Right forelimb (tissue), 1 donor: Measurements from ENCODE around the gene ZEB1.
"Not testable (repeated sequence)": the region's sequence is repeated elsewhere in the genome, so short reads cannot be mapped to it uniquely, and the experiment has no call there.

Experiments
- DNase-seq: peaks from one replicate; pipeline ENCODE4 v3.0.0-alpha.2; 2018

The ZEB1 gene

DNA sequence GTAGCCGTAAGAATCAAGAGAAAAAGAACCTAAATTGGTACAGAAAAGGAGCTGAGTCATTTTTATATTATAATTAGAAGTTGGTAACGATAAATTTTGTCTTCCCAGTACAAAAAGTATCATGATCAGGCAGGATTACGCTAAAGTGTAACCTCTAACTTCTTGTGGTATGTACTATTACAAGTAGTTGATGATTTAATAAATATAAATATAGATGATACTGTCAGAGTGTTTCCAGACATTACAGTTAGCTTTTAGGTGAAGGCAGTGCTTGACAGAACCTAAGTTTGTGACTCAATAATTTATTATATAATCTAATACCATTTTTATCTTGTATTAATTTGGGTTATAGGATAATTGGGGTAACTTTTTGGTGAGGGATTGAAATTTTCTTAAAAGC lies 53.4 kb downstream of the ZEB1 start:
- no peak for DNase-seq

DNA sequence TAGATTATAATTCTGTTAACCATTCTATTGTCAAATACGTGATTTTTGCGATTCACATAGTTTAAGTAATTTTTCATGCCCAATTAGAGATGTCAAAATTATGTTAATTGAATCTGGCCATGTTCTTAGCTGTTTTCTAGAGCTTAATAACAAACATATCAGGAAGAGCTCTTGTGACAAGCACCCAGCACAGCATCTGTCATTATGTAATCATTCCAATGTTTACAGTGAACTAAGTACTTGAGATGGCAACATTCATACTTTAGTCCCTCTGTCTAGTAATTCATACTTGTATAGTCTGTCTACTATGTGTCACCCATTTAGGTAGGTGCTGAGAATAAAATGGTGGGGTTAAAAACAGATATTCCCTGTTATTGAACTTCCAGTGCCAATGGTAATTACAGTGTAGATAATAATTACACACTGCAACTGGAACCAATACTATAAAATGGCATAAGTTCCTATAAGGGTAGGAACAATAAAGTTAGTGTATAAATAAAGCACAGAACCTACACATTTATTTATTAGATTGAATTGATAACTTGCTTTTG lies 55.2 kb downstream of the ZEB1 start:
- DNase-seq, result no peak

DNA sequence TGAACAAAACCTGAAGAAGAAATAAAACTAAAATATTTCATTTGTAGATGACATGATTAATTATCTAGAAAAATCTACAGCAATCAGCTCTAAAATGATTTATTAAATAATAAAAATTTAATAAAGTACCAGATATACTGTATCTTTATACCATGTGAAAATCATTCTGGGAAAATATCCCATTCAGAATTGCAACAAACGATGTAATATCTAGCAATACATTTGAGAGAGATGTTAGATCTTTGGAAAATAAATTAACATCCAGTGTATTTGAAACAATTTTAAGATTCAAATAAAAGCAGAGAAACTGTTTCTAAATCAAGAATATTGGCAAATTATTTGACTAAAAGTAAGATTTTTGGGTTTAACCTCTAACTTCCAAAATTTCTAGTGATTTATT lies 62.2 kb downstream of the ZEB1 start:
- no peak for DNase-seq

DNA sequence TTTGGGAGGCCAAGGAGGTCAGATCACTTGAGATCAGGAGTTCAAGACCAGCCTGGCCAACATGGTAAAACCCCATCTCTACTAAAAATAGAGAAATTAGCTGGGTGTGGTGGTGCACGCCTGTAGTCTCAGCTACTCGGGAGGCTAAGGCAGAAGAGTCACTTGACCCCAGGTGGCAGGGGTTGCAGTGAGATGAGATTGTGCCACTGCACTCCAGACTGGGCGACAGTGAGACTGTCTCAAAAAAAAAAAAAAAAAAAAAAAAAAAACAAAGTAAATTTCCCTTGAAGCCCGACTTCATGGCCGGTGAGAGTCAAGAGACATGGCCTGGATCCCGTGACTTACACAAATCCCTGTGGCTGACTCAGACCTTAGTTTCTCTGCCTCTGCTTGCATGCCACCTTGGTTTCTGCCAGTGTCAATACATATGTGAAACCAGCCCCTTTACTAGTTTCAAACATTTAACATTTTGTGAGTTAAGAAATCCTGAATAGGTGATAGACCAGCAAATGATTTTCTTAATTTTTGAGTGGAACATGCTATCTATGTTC lies 62.8 kb downstream of the ZEB1 start:
- DNase-seq, result no peak

DNA sequence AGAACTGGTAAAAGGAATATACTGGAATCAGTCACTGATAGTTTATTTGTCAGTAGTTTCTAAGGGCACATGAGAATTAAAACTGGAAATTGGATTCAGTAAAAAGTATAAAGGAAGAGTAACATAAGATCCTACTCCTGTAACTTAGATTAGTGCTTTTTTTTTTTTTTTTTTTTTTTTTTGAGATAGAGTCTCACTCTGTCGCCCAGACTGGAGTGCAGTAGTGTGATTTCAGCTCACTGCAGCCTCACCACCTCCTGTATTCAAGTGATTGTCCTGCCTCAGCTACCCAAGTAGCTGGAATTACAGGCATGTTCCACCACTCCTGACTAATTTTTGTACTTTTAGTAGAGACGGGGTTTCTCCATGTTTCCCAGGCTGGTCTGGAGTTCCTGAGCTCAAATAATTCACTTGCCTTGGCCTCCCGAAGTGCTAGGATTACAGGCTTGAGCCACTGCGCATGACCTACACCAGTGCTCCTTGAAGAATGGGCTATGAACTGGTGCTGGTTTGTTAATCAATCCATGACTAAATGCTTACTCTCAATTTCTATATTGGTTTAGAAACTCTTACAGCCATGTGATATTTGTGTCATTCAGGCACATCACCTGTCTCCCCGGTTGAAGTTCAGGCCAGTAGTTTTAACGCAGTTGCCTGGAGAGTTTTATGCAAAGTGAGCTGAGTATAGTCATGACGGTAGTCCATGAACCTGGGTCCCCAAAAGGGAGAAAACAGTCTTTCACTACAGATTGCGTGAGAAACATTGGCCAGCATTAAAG lies 65.0 kb downstream of the ZEB1 start:
- no peak for DNase-seq

DNA sequence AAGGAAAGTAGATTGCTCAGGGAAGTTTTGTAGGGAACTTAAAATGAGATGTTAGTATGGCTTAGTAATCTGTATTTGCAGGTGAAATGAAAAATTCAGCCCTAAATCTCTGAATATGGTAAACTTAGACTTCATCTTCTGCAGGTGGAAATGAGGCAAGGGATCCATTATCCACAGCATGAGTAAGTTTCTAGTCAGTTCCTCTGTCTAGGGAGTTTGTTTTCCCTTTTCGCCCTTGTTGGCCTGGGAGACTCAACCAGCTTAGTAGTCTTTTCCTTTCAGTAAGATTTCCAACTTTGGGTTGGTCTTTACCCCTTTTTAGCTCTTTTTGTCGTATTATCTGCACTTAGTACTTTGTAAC lies 65.6 kb downstream of the ZEB1 start:
- no peak for DNase-seq

DNA sequence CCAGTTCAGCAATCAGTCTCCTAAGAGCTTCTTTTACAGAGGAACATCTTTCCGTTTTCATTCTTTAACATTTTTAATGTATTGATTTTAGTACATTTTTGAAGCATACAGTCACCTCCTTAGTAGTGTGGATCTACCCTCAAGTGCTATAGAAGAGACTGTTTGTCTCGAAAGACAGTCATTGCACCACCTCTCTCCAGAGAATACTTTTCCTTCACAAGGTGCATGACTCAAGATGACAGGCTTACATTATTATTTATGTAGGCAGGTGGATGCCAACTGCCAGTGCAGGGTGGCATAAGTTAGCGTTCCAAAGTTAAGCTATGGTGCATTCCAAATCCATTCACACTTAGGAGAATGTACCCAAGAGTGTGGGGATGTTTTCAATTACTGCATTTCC lies 71.8 kb downstream of the ZEB1 start:
- DNase-seq, result no peak

DNA sequence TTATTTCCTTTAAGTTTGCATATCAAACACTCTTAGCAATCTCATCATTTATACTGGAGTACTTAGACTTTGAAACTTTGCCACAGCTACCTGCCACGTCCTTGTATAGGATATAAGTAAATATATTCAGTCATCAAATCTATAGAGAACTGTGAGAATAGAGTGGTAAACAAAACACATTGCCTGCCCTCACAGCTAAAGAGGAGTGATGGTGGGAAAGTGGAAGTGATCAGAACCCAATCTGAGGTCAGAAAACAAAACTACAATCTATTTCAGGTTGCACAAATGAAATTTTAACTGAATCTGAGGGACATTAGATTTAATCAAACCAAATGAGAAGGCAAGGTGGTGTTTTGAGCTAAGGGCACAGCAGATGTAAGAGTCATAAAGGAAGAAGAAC lies 74.8 kb downstream of the ZEB1 start:
- no peak for DNase-seq

DNA sequence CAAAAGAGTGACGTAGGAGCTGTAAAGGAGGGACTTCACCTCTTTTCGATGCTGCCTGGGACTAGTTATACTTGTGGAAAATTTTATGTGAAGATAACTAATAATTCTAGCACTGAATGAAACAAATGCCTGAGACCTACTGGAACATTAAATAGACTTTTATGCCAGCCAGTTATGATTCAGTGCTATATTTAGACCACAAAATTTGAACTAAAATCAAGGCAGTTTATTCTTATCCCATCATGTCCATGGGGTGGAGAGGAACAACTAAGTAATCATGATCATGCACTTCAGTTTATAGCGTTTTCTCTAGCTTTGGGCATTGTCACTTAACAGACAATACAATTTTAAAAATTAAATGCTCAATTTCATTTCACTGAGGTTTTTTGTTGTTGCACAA lies 76.7 kb downstream of the ZEB1 start:
- no peak for DNase-seq

DNA sequence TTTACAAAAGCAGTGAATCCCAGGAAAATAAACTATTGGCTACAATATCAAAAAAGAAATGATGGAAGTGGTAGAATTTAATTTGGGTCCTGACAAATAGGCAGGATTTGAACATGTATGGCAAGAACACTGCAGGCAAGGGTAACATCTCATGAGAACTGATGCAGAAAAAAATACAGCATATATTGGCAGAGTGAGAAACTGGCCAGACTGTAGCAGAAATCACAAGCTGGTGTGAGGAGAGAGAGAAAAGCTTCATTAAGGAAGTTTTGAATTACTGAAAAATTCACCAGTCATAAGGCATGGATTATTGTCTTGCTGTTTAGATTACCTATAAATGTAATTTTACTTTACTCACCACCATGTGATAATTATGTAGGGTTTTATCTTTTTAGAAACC lies 77.4 kb downstream of the ZEB1 start:
- DNase-seq, result no peak

DNA sequence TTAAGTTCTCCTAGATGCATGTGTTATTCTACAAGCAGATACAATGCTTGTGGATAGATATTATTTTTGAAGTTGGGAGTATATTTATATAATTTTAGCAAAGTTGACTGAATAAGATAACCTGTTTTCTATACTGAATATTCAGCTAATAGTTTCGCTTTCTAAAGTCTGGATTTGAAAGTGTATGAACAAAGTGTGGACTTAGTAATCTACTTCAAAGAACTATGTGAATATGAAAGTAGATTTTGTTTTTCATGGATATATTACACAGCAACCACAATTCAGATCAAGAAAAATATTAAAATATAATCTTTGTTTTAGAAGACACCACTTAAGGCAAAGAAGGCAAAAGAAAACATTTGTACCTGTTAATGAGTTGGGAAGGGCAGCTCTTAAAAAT lies 78.8 kb downstream of the ZEB1 start:
- no peak for DNase-seq

DNA sequence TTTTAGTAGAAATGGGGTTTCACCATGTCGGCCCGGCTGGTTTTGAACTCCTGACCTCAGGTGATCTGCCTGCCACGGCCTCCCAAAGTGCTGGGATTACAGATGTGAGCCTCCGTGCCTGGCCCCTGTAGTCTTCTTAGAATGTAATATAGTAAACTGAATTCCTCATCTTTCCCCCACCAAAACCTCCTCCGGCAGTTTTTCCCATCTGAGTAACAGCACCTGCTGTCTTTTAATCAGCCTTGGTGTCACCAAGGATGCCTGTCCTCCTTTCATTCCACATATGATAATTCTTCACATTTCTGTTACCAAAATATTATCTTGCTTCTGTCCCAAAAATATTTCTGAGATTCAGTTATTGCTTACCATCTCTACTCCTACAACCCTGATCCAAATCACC lies 80.2 kb downstream of the ZEB1 start:
- no peak for DNase-seq

DNA sequence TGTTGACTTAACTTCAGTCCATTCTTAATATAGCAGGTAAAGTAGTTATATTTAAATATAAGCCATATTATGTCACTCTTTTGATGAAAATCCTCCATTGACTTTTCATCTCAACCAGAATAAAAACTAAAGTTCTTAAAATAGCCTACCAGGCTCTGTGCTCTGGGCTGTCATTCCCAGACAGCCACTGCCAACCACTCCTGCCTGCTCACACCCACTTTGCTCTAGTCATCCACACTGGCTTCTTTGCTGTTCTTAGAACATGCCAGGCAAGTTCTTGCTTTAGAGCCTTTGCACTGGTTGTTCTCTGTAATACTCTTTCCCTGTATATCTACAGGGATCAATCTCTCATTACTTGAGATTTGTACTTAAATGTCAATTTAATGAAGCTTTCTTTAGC lies 80.6 kb downstream of the ZEB1 start:
- DNase-seq, result no peak

DNA sequence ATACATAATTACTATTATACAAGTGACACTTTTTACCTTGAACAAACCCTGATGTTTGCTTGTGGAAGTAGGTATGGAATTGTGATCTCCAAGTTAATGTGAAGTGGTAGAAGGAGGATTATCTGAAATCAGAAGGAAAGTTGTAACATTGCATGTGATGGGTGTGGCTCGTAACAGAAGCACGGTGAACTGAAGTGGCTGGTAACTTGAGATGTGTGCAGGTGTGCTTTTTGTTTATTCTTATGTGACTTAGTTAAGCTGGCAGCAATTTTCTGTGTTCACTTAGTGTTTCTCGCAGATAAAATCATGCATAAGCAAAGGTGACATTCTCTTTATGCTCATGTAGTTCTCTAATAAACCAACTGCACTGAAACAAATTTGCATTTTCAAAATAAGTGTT lies 82.3 kb downstream of the ZEB1 start:
- no peak for DNase-seq

DNA sequence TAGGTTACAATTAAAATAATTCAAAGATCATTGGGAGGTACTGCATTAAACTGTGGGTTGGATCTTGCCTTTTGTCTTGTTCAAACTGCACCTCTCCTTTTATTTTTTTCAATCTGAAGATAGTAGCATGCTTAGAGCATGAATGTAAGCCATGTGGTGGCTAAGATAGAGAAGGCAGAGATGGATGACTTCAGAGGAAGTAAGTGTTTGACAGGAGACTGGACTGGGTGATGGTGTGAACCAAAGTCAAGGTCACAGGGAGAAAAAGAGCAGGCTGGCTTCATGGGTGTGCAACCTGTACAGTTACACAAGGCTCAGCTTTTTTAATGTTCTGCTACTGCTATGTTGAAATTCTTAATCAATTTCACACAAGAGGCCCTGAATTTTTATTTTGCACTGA lies 85.6 kb downstream of the ZEB1 start:
- DNase-seq, result no peak

DNA sequence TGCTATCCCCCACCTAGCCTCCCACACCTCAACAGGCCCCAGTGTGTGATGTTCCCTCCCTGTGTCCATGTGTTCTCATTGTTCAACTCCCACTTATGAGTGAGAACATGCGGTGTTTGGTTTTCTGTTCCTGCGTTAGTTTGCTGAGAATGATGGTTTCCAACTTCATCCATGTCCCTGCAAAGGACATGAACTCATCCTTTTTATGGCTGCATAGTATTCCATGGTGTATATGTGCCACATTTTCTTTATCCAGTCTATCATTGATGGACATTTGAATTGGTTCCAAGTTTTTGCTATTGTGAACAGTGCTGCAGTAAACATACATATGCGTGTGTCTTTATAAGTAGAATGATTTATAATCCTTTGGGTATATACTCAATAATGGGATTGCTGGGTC lies 86.8 kb downstream of the ZEB1 start:
- DNase-seq, result not testable (repeated sequence)

DNA sequence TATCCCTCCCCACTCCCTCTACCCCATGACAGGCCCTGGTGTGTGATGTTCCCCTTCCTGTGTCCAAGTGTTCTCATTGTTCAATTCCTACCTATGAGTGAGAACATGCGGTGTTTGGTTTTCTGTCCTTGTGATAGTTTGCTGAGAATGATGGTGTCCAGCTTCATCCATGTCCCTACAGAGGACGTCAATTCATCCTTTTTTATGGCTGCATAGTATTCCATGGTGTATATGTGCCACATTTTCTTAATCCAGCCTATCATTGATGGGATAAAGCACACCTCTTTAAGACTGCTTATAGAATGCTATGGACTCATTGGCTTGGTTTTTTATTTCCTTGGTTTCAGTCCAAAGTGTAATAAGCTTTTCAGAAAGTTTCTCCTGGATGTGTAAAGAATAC lies 93.4 kb downstream of the ZEB1 start:
- DNase-seq, result not testable (repeated sequence)

DNA sequence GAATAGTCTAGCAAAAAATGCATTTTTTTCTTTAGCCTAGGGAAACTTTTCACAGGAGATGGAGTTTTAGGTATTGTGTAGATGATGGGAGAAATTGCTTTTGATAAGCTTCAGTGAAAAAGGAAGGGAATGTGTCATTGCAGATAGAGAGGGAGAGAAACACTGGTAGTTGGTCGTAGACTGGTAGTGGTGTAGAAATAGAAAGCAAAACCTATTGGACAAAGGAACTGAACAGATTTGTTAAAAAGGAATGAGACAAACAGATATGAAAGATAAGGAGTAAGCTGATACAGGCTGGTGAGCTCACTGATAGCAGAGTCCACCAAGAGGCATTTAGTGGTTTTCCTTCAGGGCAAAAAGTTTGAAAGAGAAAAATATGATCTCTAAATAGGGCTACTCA lies 94.3 kb downstream of the ZEB1 start:
- no peak for DNase-seq

DNA sequence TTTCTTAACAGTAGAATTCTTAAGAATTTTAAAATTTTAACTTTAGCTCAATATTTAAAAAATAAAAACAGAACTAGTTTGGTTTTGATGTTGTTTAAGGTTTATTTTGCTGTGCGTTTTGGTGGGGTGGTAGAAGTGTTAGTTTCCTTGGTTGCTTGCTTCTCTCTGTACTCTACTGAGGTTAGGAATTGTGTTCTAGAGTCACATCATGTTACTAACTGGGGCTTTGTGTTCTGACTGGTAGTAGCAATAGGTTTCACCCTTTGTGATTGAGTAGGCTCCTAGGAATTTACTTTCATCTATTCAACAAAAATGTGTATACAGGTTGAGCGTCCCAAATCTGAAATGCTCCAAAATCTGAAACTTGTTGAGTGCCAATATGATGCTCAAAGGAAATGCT lies 99.5 kb downstream of the ZEB1 start:
- no peak for DNase-seq

DNA sequence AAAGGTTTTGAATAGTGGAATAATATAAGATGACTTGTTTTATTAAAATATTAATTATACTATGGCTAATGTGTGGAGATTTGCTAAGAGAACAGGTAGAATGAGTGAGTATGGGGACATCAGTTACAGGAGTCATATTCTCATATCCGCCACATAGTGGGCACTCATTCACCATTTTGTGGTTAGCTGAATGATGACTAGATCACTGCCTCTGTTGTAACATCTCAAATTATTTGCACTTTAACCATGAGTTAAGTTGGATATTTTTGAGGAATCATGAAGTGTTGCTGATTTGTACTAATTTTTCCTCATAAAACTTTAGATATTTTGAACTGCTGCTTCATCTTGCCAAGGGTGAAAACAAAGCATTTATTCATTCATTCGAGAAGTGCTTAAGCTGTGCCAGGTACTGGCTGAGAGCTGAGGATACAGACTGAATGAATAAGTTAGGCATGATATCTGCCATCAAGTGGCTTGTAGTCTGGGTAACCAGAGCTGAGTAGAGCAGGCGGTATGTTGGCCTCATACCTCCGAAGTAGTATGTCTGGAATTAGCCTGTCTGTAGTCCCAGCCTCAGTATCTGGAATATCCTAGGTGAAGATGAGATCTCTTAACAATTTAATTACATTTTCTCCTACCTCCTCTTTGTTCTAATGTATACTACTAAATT lies 100.5 kb downstream of the ZEB1 start:
- no peak for DNase-seq

DNA sequence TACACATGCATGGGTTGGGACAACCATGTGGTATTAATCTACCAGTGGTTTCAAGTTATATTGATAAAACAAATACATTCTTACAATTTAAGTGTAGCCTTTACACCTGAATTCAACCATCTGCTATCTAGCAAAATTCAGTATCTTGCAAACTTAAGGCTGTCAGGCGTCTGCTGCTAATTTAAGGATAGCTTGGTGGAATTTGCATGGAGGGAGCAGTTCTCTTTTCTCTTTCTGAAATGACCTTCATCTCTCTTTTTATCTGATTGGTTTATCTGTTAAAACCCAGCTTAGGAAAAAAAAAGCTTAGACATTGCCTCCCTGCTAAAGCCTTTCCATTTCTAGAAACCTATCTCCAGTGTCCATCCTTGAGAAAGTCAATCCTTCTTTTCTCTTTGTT lies 102.3 kb downstream of the ZEB1 start:
- DNase-seq, result no peak

DNA sequence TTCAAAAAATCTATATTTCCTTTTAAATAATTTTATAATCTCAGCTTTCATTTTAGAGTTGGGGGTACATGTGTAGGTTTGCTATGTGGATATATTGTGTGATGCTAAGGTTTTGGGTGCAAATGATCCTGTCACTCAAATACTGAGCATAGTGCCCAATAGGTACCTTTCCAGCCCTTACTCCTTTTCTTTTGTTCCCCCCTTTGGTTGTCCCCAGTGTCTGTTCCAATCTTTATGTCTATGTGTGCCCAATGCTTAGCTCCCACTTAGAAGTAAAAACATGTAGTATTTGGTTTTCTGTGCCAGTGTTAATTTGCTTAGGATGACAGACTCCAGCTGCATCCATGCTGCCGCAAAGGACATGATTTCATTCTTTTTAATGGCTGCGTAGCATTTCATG lies 103.6 kb downstream of the ZEB1 start:
- no peak for DNase-seq

DNA sequence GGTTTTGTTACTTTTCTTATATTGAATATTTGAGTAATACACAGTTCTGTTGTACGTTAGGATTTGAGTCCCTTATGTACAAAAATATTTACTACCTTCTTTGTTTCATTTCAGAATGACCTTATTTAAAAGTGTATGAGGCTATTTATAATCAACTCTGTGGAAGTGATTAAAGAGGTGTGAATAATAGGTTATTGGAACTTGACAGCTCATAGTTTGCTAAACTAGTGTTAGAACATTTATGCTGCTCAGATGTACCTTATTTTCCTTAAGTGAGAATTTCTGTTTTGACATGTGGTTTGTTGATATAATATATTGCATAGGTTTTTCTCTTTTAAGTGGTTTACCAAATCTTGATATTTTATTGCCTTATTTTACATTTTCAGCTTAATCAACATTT lies 105.5 kb downstream of the ZEB1 start:
- DNase-seq, result no peak

DNA sequence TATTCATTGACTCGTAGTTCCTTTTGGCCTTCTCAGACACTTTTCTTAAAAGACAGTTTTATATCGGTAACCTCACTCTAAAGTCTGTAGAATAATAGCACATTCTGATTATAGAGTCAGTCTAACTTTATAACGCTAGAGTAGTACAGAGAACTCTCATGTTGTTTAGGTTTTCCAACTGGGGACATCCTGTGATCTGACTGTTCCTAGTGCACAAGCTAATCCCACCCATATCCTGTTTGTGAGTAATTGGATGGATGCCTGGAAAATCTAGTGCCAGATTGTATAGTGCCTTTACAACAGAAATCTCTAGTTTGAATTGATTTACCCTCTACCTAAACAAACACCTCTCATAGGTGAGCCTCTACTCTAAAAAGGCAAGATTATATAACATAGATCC lies 107.4 kb downstream of the ZEB1 start:
- DNase-seq, result no peak
